KMS-11 (cell line): ENCODE results near the gene ISG15.

Experiments used
- H2AFZ ChIP-seq: fragments of 200-600 bp; sonication (generic); 2 replicates; pipeline ENCODE4 v1.6.1; 2016; ENCODE audit warnings: antibody characterized with exemption, mixed run types, low read depth
- H3K27ac ChIP-seq: fragments of 200-600 bp; sonication (generic); 2 replicates; pipeline ENCODE4 v1.6.1; 2016; ENCODE audit warnings: mild to moderate bottlenecking, mixed run types
- H3K27me3 ChIP-seq: fragments of 200-600 bp; sonication (generic); 2 replicates; pipeline ENCODE4 v1.6.1; 2017; ENCODE audit warnings: mild to moderate bottlenecking, low read depth, mixed run types, moderate library complexity; ENCODE audit not compliant: insufficient read depth
- H3K36me3 ChIP-seq: fragments of 200-600 bp; sonication (generic); 2 replicates; pipeline ENCODE4 v1.6.1; 2017; ENCODE audit warnings: mild to moderate bottlenecking, mixed run types; ENCODE audit not compliant: insufficient read depth
- H3K4me1 ChIP-seq: fragments of 200-600 bp; sonication (generic); 2 replicates; pipeline ENCODE4 v1.6.1; 2016; ENCODE audit warnings: mild to moderate bottlenecking, low read depth, mixed run types; ENCODE audit not compliant: poor library complexity, severe bottlenecking
- H3K4me2 ChIP-seq: fragments of 200-600 bp; sonication (generic); 2 replicates; pipeline ENCODE4 v1.7.0; 2016; ENCODE audit warnings: mild to moderate bottlenecking, mixed run types
- H3K4me3 ChIP-seq: fragments of 200-600 bp; sonication (generic); IDR thresholded peaks from 2 replicates; pipeline ENCODE4 v1.6.1; 2017; ENCODE audit warnings: low read depth, low read length, mixed read lengths; ENCODE audit not compliant: insufficient read depth
- H3K79me2 ChIP-seq: fragments of 200-600 bp; sonication (generic); 2 replicates; pipeline ENCODE4 v1.6.1; 2016; ENCODE audit warnings: low read depth, mixed run types; ENCODE audit not compliant: insufficient read depth
- H3K9ac ChIP-seq: fragments of 200-600 bp; sonication (generic); 2 replicates; pipeline ENCODE4 v1.6.1; 2016; ENCODE audit warnings: mild to moderate bottlenecking, mixed run types
- H4K20me1 ChIP-seq: fragments of 200-600 bp; sonication (generic); 2 replicates; pipeline ENCODE4 v1.6.1; 2016; ENCODE audit warnings: mild to moderate bottlenecking, mixed run types; ENCODE audit not compliant: insufficient read depth
- TF ChIP-seq, protein P1 (sequence below): fragments of 200-600 bp; sonication (generic); conservative IDR thresholded peaks from 2 replicates; pipeline ENCODE4 v1.6.1; 2017; ENCODE audit warnings: low read depth, mild to moderate bottlenecking, antibody characterized with exemption, low read length, moderate library complexity, mixed read lengths

ISG15 gene

DNA sequence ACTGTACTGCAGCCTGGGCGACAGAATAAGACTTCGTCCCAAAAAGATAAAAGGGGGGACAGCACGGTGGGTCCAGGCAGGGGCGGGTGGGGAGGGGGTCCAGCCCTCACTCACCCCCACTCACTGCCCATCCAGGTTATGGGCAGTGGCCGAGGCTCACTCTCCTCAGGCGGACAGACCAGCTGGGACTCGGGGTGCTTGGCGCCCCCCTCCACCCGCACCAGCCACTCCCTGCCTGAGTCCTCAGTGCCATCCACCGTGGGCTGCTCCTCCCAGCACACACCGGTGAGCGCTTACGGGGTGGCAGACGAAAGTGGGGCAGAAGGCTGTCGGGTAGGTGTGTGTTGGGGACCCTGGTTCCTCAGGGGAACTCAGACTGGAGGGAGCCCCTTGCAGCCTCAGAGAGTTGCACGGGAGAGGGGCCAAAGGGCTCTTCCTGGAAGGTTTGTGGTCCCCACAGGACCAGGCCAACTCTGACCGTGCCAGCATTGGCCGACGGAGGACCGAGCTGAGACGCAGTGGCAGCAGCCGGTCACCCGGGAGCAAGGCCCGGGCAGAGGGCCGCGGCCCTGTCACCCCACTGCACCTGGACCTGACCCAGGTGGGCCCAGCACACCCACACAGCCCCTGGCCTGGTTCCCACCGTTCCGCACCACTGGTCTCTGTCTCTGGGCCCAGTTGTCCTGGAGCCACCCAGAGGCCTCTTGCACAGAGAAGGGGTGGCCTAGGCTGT, 40.4 kb upstream of the ISG15 start:
- TF ChIP-seq, protein P1, sequence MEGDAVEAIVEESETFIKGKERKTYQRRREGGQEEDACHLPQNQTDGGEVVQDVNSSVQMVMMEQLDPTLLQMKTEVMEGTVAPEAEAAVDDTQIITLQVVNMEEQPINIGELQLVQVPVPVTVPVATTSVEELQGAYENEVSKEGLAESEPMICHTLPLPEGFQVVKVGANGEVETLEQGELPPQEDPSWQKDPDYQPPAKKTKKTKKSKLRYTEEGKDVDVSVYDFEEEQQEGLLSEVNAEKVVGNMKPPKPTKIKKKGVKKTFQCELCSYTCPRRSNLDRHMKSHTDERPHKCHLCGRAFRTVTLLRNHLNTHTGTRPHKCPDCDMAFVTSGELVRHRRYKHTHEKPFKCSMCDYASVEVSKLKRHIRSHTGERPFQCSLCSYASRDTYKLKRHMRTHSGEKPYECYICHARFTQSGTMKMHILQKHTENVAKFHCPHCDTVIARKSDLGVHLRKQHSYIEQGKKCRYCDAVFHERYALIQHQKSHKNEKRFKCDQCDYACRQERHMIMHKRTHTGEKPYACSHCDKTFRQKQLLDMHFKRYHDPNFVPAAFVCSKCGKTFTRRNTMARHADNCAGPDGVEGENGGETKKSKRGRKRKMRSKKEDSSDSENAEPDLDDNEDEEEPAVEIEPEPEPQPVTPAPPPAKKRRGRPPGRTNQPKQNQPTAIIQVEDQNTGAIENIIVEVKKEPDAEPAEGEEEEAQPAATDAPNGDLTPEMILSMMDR = no peak

DNA sequence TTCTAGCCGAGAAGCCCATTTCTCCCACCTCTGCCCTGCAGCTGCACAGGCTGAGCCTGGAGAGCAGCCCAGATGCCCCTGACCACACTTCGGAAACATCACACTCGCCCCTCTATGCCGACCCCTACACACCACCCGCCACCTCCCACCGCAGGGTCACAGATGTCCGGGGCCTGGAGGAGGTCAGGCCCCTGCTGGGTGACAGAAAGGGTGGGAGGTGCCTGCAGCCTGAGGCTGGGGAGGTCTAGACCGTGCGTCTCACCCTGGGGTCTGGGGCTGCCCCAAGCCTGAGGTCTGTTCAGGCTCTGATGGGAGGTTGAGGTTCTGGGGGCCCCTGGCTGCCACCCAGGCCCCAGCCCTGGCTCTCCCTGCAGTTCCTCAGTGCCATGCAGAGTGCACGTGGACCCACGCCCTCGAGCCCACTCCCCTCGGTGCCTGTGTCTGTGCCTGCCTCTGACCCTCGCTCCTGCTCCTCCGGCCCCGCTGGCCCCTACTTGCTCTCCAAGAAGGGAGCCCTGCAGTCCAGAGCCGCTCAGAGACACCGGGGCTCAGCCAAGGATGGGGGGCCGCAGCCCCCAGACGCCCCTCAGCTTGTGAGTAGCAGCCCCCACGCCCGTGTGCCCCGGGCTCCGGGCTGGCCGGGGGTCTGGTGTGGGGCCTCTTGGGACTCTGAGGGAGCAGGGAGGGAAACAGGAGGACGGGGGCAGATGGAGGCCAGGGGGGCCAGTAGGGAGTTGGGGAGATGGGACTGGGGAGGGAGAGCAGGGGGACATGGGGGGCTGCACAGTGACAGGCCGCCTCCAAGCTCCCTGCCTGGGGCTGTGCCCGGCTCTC, 39.6 kb upstream of the ISG15 start:
- H3K27me3 ChIP-seq = peaks cover 26% of the 10 kb centered on the region
- no peak overlapping the region for H3K9ac ChIP-seq
- H3K27ac ChIP-seq = no peak overlapping the region
- no peak overlapping the region for H2AFZ ChIP-seq
- no peaks in the 10 kb centered on the region for H4K20me1 ChIP-seq
- no peak overlapping the region for H3K4me2 ChIP-seq
- H3K36me3 ChIP-seq = no peaks in the 10 kb centered on the region
- peaks cover 13% of the 10 kb centered on the region for H3K4me1 ChIP-seq
- TF ChIP-seq, protein P1 = no peak
- no peaks in the 10 kb centered on the region for H3K79me2 ChIP-seq
- H3K4me3 ChIP-seq = no peak overlapping the region

More for the DNA sequence above, 40.4 kb upstream of the ISG15 start:
- H3K27me3 ChIP-seq = peaks cover 19% of the 10 kb centered on the region; the same call in 1 of the 2 replicates
- H3K79me2 ChIP-seq = no peaks in the 10 kb centered on the region
- no peaks in the 10 kb centered on the region for H4K20me1 ChIP-seq
- H2AFZ ChIP-seq = no peak overlapping the region
- H3K4me1 ChIP-seq = peaks cover 13% of the 10 kb centered on the region
- H3K9ac ChIP-seq = no peak overlapping the region
- H3K36me3 ChIP-seq = no peaks in the 10 kb centered on the region
- no peak overlapping the region for H3K4me3 ChIP-seq
- H3K27ac ChIP-seq = no peak overlapping the region
- H3K4me2 ChIP-seq = no peak overlapping the region

DNA sequence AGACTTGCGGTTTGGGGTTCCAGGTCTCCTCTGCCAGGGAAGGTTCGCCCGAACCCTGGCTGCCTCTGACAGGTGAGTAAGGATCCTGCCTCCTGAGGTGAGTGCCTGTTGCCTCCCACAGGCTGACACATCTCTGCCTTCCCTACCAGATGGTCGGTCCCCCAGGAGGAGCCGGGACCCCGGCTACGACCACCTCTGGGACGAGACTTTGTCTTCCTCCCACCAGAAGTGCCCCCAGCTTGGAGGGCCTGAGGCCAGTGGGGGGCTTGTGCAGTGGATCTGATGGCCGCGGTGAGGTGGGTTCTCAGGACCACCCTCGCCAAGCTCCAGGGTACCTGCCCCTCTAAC, 39.0 kb upstream of the ISG15 start:
- no peak overlapping the region for H3K4me2 ChIP-seq
- H4K20me1 ChIP-seq = no peaks in the 10 kb centered on the region
- no peak overlapping the region for H3K27ac ChIP-seq
- no peaks in the 10 kb centered on the region for H3K36me3 ChIP-seq
- no peak overlapping the region for H3K4me3 ChIP-seq
- no peak overlapping the region for H2AFZ ChIP-seq
- H3K9ac ChIP-seq = no peak overlapping the region
- TF ChIP-seq, protein P1 = no peak
- no peaks in the 10 kb centered on the region for H3K79me2 ChIP-seq
- H3K4me1 ChIP-seq = peaks cover 13% of the 10 kb centered on the region
- peaks cover 32% of the 10 kb centered on the region for H3K27me3 ChIP-seq

DNA sequence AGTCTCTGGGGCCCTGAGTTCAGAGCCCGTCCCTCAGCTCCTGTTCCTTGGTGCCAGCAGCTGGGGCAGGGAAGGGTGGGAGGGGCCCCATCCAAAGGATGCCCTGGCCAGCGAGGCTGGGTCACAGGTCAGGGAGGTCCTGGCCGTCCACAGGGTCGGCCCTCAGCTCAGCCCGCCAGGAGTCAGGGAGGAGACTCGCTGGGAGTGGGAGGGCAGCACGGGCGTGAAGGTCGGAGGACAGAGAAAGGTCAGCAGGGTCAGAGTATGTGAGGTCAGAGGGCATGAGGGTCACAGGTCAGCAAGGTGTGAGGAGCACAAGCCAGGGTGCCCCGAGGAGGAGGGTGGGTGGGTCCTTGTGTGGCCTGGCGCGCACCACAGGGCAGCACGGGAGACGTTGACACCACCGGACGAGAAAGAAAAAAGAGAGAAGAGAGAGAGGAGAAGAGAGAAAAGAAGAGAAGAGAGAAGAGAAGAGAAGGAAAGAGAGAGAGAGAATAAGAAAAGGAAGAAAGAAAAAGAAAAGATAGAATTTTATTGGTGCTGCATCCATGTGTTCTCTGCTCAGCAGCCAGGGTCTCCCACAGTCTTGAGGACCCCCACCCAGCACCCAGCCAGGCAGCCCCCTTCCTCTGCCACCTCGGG, 38.5 kb upstream of the ISG15 start:
- no peak overlapping the region for H3K9ac ChIP-seq
- H2AFZ ChIP-seq = no peak overlapping the region
- H3K4me2 ChIP-seq = no peak overlapping the region
- H3K4me3 ChIP-seq = no peak overlapping the region
- H3K79me2 ChIP-seq = no peaks in the 10 kb centered on the region
- TF ChIP-seq, protein P1 = no peak
- peaks cover 13% of the 10 kb centered on the region for H3K4me1 ChIP-seq
- no peak overlapping the region for H3K27ac ChIP-seq
- H4K20me1 ChIP-seq = no peaks in the 10 kb centered on the region
- H3K36me3 ChIP-seq = no peaks in the 10 kb centered on the region
- peaks cover 37% of the 10 kb centered on the region for H3K27me3 ChIP-seq
